GM19240 (cell line): ENCODE measurements around the gene MAP2K5.
"Not testable (repeated sequence)": the region's sequence is repeated elsewhere in the genome, so short reads cannot be mapped to it uniquely, and the experiment has no call there.

Experiments used
- DNase-seq: peaks from one replicate; pipeline ENCODE4 v3.0.0; 2011; ENCODE audit warnings: low spot score; ENCODE audit not compliant: insufficient read length

The MAP2K5 gene

DNA sequence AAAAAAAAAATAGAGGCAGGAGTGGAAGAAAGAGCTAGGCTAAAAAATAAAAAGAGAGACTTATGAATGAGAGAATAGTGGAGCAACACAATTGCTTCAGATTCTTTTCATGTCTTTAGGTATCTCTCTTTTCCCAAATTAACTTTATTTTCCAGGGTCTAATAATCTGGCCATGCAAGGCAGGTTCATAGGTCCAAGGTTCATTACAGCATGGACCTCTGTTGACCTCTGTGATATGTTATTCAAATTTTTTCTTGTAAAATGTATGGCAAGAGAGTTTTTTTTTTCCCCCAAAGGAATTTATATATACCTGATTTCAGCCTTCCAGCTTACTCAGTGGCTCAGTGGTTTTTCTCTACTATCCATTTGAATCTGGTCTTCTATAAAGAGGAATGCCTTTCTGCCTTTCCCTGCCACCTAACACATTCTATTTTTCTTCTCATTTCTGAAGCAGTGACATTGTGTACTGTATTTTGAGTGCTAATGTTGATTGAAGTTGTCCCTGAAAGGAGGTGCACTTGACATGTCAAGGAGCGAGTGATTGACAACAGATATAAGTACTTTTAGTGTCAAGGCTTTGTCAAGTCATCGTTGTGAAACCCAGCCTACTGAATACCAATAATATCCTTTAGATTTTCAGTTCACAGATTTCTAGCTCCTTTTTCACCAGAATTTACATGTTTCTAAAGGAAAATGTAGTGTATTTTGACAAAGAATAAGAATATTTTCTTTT lies 118.5 kb downstream of the MAP2K5 start:
- no peak for DNase-seq

DNA sequence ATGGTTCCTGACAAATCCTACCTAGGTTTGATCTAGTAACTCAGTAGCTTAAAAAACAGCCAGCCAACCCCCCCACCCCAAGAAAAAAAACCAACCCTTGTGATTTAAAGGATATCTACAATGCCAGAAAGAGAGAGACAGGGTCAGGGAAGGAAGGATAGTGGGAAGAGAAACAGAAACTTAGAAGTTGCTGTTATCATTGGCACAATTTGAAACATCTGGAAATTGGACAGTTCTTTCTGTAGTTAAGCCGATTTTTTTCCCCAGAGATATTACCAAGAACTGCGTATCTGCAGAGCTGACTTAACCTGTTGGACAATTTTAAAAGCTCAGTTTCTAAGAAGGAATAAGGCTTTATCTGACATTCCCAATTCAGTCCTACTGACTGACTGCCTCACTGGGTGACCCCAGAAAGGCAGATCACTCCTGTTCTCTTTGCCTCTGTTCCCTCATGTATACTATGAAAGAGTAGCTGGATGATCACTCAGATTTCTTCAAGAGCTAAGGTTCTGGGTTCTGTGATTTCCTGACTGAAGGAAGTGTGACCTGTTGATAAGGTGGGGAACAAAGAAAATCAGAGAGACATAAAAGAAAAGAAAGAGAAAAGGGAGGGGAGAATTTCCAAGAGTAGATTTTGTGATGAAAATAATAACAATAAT lies 128.3 kb downstream of the MAP2K5 start:
- no peak for DNase-seq

DNA sequence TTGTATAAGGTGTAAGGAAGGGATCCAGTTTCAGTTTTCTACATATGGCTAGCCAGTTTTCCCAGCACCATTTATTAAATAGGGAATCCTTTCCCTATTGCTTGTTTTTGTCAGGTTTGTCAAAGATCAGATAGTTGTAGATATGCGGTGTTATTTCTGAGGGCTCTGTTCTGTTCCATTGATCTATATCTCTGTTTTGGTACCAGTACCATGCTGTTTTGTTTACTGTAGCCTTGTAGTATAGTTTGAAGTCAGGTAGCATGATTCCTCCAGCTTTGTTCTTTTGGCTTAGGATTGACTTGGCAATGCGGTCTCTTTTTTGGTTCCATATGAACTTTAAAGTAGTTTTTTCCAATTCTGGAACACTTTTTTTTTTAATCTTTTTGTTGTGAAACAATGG lies 130.3 kb downstream of the MAP2K5 start:
- DNase-seq = not testable (repeated sequence)

DNA sequence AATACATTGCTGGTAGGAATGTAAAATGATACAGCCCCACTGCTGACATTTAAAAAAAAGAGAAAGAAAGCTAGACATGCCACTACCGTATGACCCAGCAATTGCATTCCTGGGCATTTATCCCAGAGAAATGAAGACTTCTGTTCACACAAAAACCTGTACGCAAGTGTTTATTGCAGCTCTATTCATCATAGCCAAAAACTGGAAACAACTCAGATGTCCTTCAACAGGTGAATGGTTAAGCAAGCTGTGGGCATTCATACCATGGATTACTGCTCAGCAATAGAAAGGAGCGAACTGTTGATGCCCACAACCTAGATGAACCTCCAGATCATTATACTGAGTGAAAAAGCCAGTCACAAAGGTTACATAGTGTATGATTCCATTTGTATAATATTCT lies 132.5 kb downstream of the MAP2K5 start:
- no peak for DNase-seq

DNA sequence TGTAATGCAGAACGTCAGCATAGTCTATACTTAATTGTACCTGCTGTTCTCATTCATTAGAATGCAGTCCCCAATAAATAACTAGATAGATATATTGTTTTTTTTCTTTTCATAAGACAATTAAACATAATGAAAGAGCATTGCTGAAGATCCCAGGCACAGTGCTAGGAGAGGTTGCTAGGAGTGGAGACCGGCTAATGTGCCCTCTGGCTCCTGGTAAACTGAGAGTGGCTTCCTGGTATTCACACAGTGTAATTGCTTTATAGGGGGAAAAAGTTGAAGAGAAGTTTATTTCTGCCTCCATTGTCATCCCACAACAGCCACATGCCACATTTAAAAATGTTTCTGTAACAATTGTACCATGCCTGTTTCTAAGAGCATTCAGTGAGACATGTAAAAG lies 135.6 kb downstream of the MAP2K5 start:
- no peak for DNase-seq

DNA sequence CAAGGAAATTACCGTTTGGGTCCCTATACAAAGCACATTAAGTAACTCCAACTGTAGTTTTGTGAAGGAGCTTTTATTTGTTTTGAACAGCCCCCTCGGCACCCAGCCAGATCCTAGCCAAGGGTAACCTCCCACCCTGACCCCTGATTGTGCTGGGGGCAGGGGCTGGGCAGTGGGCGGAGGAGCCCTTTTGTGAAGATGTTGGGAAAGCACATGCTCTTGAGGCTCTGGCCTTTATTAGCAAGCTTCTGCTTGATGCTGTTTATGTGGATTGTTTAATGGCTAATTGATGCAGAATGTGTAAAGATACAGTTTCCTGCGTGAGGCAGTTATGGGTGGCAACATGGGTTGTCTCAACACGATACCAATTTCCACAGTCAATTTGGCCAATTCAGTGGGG lies 136.5 kb downstream of the MAP2K5 start:
- no peak for DNase-seq

DNA sequence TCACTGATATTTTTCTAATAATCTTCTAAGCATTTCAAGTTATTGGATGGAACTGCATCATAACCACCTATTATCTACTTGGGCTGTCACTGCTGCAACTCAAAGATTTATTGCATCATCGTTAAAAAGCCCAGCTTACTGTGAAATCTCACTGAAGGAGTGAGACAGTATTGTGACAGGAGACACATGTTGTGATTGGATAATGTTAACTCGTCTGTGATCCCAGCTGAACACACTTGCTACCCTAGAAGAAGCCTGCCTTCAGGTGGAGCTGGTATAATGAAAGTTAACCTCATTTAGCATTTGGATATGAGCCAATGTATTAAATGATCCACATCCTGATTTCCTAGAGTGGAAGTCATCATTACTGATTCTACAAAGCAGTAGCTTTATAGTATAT lies 138.1 kb downstream of the MAP2K5 start:
- no peak for DNase-seq

DNA sequence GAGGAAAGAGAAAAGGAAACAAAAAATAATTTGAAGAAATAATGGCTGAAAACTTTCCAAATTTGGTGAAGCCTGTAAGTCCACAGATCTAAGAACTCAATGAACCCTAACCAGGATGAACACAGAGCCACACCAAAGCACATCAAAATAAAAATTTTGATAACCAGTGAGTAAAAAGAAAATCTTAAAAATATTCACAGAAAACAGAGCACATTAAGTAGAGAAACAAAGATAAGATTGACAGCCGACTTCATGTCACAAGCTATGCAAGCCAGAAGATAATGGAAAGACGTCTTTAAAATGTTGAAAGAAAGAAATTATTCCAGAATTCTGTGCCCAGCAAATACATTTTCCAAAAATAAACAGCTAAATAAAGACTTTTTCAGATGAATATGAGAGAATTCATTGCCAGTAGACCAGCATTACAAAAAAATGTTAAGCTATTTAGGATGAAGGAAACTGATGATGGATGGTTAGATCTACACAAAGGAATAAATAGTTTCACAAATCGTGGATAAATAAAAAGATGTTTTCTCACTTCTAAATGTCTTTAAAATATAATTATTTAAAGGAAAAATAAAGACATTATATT lies 142.6 kb downstream of the MAP2K5 start:
- no peak for DNase-seq

DNA sequence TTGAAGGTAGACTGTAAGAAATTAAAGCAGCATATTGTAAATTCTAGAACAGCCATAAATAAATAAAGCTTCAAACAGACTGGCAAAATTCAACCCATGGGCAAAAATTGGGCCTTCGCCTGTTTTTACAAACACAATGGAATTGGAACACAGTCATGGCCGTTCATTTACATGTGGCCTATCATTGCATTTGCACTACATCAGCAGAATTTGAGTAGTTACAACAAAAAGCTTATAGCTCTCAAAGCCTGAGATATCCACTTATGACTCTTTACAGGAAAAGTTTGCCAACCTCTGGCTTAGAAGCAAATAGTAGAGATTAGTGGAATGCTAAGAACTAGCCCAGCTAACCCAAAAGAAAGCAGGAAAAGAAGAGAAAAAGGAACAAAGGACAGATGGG lies 143.2 kb downstream of the MAP2K5 start:
- DNase-seq = no peak

DNA sequence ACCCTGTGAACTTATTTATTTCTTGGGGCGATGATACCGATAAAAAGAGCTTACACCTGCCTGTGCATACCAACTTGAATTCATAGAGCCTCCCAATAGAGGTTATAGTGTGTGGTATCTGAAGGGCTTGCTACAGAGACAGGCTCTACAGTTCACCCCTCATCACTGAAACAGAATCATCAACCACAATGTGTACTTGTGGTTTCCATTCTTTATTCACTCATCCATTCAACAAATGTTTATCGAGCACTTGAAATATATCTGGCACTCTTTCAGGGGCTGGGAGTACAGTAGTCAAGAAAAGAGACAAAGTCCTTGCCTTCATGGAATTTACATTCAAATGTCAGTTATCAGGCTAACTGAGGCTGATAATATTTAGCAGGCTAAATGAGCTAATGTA lies 148.4 kb downstream of the MAP2K5 start:
- no peak for DNase-seq

DNA sequence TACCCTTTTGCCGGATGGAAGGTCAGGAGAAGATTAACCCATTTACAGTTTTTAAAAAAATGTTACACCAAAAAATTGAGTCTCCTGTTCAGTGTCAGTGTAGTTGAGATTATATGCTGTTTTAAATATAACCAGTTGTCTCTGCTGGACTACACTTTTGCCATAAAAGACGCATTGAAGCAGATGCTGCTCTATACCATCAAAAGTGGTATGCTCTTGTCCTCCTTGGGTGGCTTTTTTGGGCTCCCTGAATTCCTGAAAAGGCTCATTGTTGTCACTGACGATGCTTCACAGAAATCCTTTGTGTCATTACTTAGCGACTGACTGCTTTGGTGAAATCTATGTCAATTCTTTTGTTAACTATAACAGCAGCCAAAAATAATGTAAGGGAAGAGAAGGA lies 148.9 kb downstream of the MAP2K5 start:
- DNase-seq = no peak

DNA sequence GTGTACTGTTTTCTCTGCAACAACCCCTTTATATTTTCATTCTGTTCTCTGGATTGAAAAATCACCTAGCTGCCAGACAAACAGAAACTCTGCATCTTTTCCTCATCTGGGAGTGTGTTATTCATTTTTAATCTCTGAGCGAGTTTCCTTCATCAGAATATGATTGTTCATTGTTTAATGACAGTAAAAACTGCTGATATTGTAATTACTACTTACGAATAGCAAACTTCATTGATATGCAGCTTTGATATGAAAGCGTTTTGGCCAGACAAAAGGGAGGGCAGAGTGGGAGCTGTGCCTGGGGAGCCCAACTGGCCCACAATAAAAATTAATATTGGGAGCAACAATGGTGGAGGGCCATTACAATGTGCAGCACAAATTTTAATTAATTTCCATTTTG lies 150.1 kb downstream of the MAP2K5 start:
- no peak for DNase-seq

DNA sequence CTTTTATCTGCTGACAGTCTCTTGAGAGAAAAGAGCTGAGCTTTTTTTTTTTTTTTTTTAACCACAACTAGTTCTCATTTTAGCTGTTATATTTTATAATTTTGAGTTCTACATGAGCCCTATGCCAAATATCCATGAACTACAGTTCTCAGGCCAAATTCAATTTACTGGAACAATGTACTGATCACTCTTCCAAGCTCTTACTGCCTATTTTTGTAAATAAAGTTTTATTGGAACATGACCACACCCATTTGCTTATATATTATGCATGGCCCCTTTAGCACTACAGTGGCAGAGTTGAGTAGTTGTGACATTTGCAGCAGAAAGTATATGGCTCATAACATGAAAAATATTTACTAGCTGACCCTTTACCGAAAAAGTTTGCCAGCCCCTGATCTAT lies 153.6 kb downstream of the MAP2K5 start:
- DNase-seq = no peak

DNA sequence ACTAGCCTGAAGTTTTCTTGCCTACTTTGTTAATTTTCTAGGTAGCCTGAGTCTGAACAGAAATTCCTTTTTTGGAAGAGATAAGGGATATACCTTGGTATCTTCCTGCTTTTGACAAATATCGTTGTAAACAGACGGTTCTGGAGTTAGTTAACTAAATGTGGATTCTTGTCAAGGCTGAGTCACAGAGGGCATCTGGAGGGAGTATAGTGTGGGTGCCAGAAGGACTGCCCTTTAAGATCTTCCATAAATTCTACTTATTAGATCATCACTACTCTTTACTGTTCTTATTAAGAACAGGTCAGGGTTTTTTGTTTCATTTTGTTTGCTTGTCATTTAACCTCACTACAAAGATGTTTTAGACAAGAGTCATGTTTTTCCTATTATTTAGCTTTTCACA lies 157.5 kb downstream of the MAP2K5 start:
- no peak for DNase-seq

DNA sequence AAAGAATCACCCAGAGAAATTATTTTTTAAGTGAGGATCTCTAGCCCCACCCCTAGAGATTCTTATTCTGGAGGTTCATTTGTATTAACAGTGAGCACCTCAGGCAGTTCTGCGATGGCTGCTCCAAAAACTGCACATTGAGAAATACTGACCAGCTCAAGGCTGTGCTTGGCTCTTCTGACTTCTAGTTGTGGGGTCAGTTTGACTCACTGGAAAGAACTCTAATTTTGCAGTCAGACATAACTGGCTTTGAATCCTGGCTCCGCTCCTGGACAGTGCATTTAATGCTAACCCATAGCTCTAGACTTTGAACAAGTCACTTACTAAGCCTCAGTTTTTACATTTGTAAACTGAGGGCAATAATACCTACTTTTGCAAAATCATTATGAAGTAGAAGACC lies 159.2 kb downstream of the MAP2K5 start:
- DNase-seq = no peak

DNA sequence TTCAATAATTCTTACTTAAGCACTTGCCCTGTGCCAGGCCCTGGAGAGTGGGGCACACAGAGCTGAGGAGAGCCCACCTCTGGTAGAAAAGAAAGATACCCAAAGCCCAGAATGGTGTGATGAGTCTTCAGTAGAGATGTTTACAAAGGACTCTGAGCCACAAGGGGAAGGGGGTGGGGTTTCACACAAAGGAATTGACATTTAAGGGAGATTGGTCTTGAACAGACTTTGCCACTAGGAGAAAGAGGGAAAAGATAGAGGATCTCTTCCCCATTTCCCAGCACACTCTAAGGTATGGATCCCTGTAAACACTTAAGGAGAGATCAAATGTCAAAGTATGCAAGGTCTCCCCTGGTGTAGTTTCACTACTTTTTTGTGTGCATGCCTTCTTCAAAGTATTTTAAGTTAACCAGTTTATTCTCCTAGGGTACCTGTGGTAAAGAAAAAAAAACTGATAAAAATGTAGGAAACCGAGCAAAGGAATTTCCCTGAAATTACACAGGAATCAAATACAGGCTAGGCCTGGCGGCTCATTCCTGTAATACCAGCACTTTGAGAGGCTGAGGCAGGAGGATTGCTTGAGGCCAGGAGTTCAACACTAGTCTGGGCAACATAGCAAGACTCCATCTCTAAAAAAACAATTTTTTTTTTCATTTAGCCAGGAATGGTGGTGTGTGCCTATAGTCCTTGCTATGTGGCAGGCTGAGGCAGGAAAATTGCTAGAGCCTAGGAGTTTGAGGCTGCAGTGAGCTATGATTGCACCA lies 165.2 kb downstream of the MAP2K5 start:
- DNase-seq = no peak

DNA sequence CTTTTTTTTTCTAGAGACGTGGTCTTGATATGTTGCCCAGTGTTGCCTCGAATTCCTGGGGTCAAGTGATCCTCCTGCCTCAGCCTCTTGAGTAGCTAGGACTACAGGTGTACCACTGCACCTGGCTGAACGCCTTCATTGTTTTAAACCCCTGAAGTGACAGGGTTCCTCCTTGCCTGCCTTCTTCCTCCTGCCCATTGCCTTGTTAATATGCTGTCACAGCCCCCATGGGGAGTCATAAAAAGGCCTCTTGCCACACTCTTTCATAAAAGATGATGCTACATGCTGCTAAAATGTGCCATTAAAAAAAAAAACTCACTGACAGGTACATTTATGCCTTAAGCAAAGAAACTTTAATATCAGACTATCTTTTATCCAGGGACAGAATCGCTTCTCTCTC lies 166.0 kb downstream of the MAP2K5 start:
- DNase-seq = no peak

DNA sequence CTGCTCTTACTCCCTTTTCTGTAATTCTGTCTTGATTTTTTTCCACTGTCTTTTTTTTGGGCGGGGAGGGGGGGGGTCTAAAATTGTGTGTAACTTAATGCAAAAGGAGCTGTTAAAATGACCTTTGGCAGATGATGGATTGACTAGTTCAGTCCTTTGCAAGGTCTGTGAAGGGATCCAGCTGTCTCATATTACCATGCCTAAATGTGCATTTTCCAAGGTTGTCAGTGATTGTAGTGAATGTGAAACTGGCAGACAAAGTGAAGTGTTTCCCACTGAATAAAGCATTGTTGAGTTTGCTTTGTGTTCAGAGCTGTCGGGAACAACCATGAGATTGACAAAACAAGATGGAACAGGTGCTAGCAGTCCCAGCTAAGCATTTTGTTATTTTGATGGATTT lies 172.7 kb downstream of the MAP2K5 start:
- DNase-seq = no peak

DNA sequence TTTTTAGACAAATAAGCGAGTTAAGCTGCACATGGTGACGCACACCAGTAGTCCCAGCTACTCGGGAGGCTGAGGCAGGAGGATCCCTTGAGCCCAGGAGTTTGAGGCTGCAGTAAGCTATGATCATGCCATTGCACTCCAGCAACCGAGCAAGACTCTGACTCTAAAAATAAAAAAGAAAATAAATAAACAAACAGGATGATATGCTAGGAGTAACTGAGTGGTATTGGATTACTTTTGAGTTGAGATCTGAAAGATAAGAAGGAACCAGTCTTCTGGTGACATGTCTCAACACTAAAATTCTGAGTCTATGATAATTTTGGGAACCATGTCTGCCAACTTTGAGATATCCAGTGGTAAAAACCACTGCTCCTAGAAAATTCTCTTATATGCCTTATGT lies 173.7 kb downstream of the MAP2K5 start:
- DNase-seq = no peak

DNA sequence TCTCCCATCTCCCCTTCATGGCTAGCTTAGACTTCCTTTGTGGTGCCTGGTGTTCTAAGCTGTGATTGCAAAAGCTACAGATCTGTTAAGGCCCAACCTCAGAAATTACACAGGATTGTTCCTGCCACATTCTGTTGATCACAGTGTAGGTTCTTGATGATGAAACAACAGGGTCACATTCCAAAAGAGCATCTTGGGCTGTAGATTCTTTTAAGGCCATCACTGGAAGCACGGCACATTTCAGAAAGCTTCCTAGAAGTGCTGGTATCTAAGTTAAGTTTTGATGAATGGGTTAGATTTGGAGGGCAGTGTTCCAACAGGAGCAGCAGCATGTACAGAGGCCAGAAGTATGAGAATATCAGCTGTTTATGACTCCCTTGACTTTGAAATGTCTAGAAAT lies 175.3 kb downstream of the MAP2K5 start:
- DNase-seq = no peak

DNA sequence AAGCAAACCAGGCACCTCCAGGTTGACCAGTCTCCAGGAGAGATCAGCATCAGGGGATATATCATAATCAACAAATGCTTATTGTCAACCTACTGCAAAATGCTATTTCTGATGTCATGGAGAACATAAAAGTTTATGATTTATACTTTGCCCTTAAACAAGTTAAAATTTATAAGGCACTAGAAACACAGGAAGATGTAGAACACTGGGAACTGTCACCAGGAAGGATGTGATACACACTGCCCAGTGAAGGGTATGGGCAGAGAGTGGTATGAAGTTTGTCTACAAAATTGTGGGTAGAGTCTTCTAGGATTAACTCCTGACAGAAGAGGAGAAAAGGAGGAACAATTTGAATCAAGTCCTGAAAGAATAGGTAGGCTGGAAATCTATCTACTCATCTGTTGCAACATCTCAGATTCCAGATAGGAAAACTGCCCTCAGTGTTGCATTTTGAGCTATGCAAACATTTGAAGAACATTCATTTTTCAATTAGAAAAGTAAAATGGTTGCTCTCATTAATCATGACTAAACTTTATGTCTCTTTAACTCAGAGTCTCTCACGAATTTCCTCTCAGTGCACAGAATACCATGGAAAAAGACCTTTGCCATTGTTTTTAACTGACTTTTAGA lies 176.9 kb downstream of the MAP2K5 start:
- no peak for DNase-seq
